ENCODE measurements around the gene NTRK3.

DNA sequence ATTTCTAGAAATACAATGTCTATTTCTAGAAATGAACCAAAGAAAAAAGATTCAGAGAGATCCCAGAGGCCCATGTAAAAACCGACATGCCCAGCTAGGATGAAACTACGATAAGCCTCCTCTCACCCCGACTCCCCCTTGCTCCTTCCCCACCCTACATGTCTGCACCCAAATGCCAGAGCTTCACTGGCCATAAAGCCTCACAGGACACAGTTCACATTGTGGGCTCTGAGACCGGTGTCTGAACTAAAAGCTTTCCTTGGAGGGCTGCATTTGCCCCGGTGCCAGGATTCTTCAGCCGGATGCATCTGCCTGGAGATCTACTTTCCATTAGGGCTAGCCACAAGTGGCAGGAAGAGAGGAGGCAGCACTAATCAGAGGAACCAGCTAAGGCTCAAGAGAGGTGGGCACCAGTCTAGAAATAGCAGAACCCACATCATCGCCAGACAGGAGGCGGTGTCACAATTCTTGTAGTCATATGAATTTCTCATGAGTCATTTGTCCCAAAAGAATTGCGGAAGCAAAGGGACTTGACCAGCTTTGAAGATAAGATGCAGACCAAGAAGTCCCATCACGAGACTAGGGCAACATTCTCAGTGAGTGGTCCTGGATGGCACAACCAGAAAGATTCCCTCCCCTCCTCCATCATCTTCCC is 353.6 kb downstream of the NTRK3 start:
- TF ChIP-seq, protein P1, sequence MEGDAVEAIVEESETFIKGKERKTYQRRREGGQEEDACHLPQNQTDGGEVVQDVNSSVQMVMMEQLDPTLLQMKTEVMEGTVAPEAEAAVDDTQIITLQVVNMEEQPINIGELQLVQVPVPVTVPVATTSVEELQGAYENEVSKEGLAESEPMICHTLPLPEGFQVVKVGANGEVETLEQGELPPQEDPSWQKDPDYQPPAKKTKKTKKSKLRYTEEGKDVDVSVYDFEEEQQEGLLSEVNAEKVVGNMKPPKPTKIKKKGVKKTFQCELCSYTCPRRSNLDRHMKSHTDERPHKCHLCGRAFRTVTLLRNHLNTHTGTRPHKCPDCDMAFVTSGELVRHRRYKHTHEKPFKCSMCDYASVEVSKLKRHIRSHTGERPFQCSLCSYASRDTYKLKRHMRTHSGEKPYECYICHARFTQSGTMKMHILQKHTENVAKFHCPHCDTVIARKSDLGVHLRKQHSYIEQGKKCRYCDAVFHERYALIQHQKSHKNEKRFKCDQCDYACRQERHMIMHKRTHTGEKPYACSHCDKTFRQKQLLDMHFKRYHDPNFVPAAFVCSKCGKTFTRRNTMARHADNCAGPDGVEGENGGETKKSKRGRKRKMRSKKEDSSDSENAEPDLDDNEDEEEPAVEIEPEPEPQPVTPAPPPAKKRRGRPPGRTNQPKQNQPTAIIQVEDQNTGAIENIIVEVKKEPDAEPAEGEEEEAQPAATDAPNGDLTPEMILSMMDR (IDR thresholded peaks at IDR 0.05; ENCODE audit: borderline replicate concordance, extremely low read depth, low read length, poor library complexity, severe bottlenecking): no peak
- no peak for TF ChIP-seq EZH2 (IDR thresholded peaks at IDR 0.05; ENCODE audit: borderline replicate concordance, low read depth, low read length, severe bottlenecking)
